HL-60 (cell line): ENCODE data around the gene AFDN.

Source experiments
- CTCF ChIP-seq: IDR thresholded peaks from one replicate; pipeline ENCODE4 v1.5.1; 2011; ENCODE audit warnings: low read length, control low read depth, inconsistent platforms; ENCODE audit not compliant: insufficient read depth
- POLR2AphosphoS5 ChIP-seq: IDR thresholded peaks from 2 replicates; pipeline ENCODE4 v1.6.1; 2012; ENCODE audit warnings: low read depth

DNA sequence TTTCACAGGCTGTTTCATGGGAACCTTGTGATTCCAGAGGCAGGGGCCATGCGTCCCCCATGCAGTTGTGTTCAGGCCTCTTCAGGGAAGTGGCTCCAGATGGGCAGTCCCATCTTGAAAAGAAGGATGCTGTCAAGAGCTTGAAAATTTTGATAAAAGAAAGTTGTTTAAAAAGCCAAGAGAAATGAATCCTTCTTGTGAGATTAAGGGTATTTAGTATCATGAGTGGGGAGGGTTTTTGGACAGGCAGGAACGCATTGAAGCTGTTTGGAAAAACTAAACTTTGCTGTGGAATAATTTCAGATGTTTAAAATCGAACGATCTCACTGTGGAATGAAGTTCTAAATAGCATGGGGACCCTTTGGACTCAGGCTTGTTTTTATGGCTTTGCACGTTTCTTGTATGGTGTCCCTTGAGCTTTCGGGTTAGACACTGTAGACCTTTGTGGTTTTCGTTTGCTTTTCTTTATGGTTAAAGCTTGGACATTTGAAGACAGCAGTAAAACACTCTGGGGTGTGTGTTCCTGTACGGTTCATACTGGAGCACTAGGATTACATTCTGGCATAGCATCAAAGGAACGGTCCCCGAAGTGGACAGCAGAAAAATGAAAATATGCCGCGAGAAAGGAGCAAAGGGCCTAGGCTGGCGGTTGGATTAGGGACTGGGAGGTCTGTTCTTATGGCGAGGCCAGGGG lies 188.9 kb downstream of the AFDN start:
- TF ChIP-seq POLR2AphosphoS5 (no peak), CTCF (no peak)
